DMS79 (cell line): ENCODE measurements around the gene PPFIA4.

Experiments
- DNase-seq: peaks from one replicate; lab custom pipeline; 2025; lab: John Stamatoyannopoulos, UW

Gene PPFIA4

DNA sequence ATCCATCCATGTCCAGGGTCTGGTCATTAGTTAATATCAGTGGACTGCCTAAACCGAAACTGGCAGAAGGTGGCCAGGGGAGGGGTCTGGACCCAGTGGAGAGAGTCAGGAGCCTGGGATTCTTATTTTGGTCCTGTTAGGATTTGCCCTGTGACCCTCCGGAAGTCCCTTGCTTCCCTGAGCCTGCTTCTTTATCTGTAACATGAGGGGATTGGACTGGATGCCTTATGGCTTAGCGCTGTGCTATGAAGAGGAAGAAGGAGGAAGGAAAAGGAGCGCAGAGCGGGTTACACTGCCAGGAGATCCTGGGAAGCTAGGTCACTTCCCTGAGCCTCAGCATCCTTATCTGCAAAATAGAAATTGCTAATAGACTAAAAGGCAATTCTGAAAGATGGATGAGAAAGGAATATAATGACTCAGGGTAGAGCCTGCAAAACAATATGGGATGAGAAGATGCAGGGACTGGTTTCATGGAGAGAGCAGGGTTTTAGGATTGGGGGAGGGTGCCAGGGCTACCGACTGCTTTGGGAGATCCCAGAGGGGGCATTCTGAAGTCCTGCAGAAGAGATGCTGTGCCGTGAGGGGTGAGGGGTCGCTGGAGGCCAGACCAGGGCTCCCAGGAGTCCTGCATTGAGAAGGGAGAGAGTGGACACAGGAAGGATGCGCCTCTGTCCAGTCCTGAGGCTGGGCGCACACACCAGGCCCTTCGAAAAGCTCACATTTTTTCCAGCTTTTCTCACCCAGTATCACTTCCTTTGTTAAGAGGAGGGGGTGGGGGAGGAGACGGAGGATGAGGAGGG lies 100.8 kb downstream of the PPFIA4 start:
- DNase-seq: no peak

DNA sequence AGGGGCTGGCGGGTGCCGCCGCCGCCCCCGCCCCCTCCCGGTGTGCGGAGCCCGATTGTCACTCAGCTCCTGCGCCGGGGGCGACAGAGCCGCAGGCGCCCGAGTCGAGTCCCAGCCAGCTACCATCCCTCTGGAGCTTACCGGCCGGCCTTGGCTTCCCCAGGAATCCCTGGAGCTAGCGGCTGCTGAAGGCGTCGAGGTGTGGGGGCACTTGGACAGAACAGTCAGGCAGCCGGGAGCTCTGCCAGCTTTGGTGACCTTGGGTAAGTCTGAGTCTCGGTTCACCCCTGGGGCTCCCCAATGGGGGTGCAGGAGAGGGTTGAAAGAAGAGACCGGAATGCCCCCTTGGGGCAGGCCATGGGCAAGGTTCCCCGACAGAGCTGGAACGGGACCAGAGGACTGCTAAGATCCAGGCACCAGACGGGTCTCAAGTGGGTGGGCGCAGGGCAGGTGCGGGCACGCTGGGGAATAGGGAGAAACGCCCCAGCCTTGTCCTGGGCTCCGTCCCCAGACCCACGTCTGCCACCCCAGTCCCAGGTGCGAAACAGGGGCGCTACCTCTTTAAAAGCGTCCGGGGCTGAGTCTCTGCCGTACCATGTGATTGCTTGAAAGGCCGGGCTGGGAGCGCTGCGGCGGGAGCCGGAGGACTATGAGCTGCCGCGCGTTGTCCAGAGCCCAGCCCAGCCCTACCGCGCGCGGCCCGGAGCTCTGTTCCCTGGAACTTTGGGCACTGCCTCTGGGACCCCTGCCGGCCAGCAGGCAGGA lies 101.6 kb downstream of the PPFIA4 start, which contains the start of gene ADORA1:
ADORA1 (plus strand) TSS at position 61 of the 765 bp plus-strand sequence. CDS start 1,116 bp downstream, outside the sequence.
- no peak for DNase-seq

DNA sequence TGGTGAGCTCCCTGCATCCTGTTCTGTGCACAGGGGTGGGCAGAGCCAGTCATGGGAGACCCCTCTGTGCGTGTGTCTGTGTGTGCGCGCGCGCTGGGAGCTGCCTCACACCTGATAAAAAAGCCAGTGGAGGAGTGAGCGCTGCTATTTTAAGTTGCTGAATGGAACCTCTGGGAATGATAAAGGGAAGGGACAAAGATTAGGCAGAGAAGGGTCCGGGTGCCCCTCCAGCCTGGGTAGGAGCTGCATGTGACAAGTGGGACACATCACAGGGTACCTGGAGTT lies 102.1 kb downstream of the PPFIA4 start:
- no peak for DNase-seq
